Vagina (tissue), 2 donors: ENCODE data around the gene CORIN.

Experiments
- POLR2A ChIP-seq, 2 donors: fragments of 450-650 bp; IDR thresholded peaks; one replicate each; pipeline ENCODE4 v1.6.1; 2017; ENCODE audit warnings: antibody characterized with exemption in 2 of 2, mild to moderate bottlenecking in 2 of 2, moderate library complexity in 2 of 2
- POLR2AphosphoS5 ChIP-seq, 2 donors: sonication (generic); formaldehyde crosslinking; IDR thresholded peaks; one replicate each; pipeline ENCODE4 v1.9.0; 2017; ENCODE audit warnings: antibody characterized with exemption in 2 of 2, mild to moderate bottlenecking in 2 of 2, low read depth in 1 of 2; ENCODE audit not compliant: insufficient read depth in 1 of 2
- TF ChIP-seq, protein P1 (sequence below), 3 experiments: fragments of 450-650 bp in 2 of 3; fragments of 200-600 bp in 1 of 3; sonication (generic) in 1 of 3; IDR thresholded peaks; one replicate each; pipeline ENCODE4 v1.5.1; 2017 to 2019; ENCODE audit warnings: antibody characterized with exemption in 3 of 3, mild to moderate bottlenecking in 2 of 3, moderate library complexity in 2 of 3

DNA sequence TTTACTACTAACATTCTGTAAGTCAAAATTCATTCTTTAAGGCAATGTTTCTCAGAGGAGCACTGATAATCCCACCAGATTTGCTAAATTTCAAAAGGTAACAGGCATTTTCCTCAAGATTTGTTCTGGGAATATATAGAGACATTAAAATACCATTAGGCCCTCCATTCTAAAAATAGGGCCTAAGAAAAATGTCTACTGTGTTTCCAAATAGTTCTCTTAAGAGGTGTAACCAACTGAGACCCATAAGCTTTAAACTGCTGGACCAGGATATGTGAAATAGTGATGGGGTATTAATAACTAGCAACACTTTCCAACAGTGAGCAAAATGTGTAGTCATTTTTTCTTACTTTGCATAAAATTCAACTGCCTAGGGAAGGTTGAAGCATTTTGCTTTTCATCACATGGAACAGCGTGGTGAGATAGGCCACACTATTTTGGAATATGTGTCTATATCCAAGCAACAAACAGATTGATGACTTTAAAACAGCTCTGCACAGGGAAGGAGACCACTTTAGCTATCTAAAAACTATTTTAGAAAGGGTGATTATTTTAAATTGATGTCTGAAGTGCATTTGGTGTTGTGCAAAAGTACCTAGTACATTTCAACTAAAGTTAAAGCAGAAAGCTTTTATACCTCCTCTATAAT is 89.9 kb downstream of the CORIN start:
- TF ChIP-seq, protein P1, sequence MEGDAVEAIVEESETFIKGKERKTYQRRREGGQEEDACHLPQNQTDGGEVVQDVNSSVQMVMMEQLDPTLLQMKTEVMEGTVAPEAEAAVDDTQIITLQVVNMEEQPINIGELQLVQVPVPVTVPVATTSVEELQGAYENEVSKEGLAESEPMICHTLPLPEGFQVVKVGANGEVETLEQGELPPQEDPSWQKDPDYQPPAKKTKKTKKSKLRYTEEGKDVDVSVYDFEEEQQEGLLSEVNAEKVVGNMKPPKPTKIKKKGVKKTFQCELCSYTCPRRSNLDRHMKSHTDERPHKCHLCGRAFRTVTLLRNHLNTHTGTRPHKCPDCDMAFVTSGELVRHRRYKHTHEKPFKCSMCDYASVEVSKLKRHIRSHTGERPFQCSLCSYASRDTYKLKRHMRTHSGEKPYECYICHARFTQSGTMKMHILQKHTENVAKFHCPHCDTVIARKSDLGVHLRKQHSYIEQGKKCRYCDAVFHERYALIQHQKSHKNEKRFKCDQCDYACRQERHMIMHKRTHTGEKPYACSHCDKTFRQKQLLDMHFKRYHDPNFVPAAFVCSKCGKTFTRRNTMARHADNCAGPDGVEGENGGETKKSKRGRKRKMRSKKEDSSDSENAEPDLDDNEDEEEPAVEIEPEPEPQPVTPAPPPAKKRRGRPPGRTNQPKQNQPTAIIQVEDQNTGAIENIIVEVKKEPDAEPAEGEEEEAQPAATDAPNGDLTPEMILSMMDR (IDR thresholded peaks at IDR 0.05): no peak
- TF ChIP-seq POLR2A (IDR thresholded peaks at IDR 0.05): no peak
- TF ChIP-seq POLR2AphosphoS5 (IDR thresholded peaks at IDR 0.05; ENCODE audit: insufficient read depth in 1 of 2, low read depth in 1 of 2): no peak
